IMR-90 (cell line): Measurements from ENCODE around the gene SLC16A9. TPM values are rescaled to one million over a fixed set of nuclear protein-coding genes. Genes with fewer than 3 reads are reported as not detected.

ENCODE experiments used
- ATAC-seq: fragments of 200-7000 bp; cut with Tn5 transposase; 2 replicates; pipeline ENCODE4 v1.9.1; 2020; ENCODE audit warnings: low read depth, mild to moderate bottlenecking, moderate library complexity
- BruUV-seq: library from RNA; stranded (reverse); fragments of 400-500 nt; replicated peaks from 2 replicates; lab custom pipeline; 2021; lab: Mats Ljungman, UMichigan
- CTCF ChIA-PET: fragments of 300-600 bp; formaldehyde crosslinking; extraction: SDS; loops from one replicate; lab custom pipeline; 2021; ENCODE audit warnings: antibody characterized with exemption; lab: Yijun Ruan, JAX
- POLR2A ChIA-PET: fragments of 300-600 bp; sonication (Branson Sonifier 250); formaldehyde crosslinking; loops from one replicate; lab custom pipeline; 2022; ENCODE audit warnings: antibody characterized with exemption; ENCODE audit not compliant: unreplicated experiment; lab: Charles Lee
- DNase-seq: peaks from one replicate; pipeline ENCODE4 v3.0.0; 2013
- H2AFZ ChIP-seq: replicated peaks from 2 replicates; pipeline ENCODE3; 2013; ENCODE audit warnings: low read length, mild to moderate bottlenecking; ENCODE audit not compliant: poor library complexity
- H2AK5ac ChIP-seq: 2 replicates; pipeline ENCODE4 v1.6.1; 2013; ENCODE audit warnings: low read depth, low read length, inconsistent platforms
- H2AK9ac ChIP-seq: replicated peaks from 2 replicates; pipeline ENCODE3; 2013; ENCODE audit warnings: mild to moderate bottlenecking, low read depth, low read length, moderate library complexity; ENCODE audit not compliant: poor library complexity
- H2BK120ac ChIP-seq: 2 replicates; pipeline ENCODE4 v1.6.1; 2013; ENCODE audit warnings: low read depth, low read length, inconsistent platforms
- H2BK15ac ChIP-seq: 3 replicates; pipeline ENCODE4 v1.6.1; 2013; ENCODE audit warnings: low read depth, low read length, inconsistent platforms
- H2BK20ac ChIP-seq: 2 replicates; pipeline ENCODE4 v1.6.1; 2013; ENCODE audit warnings: low read depth, mild to moderate bottlenecking, inconsistent platforms, low read length, moderate library complexity
- H2BK5ac ChIP-seq: 2 replicates; pipeline ENCODE4 v1.6.1; 2013; ENCODE audit warnings: mild to moderate bottlenecking, low read depth, low read length, inconsistent platforms; ENCODE audit not compliant: poor library complexity, severe bottlenecking
- H3K14ac ChIP-seq: replicated peaks from 2 replicates; pipeline ENCODE4 v1.6.1; 2013; ENCODE audit warnings: low read depth, low read length, inconsistent platforms
- H3K18ac ChIP-seq: 2 replicates; pipeline ENCODE4 v1.6.1; 2013; ENCODE audit warnings: low read depth, low read length, control low read depth
- H3K23ac ChIP-seq: 2 replicates; pipeline ENCODE4 v1.6.1; 2013; ENCODE audit warnings: low read depth, low read length, inconsistent platforms
- H3K27ac ChIP-seq: 2 replicates; pipeline ENCODE4 v1.5.1; 2013; ENCODE audit warnings: mild to moderate bottlenecking, control low read depth, low read length; ENCODE audit not compliant: insufficient read depth
- H3K27me3 ChIP-seq: 2 replicates; pipeline ENCODE4 v1.6.1; 2013; ENCODE audit warnings: low read length; ENCODE audit not compliant: control insufficient read depth, insufficient read depth
- H3K36me3 ChIP-seq: 2 replicates; pipeline ENCODE4 v1.6.1; 2013; ENCODE audit warnings: low read length, mixed read lengths; ENCODE audit not compliant: control insufficient read depth, insufficient read depth
- H3K4ac ChIP-seq: 2 replicates; pipeline ENCODE4 v1.6.1; 2013; ENCODE audit warnings: low read depth, low read length, inconsistent platforms
- H3K4me1 ChIP-seq: 2 replicates; pipeline ENCODE4 v1.6.1; 2013; ENCODE audit warnings: low read length, mixed read lengths; ENCODE audit not compliant: control insufficient read depth, insufficient read depth
- H3K4me2 ChIP-seq: 2 replicates; pipeline ENCODE4 v1.6.1; 2013; ENCODE audit warnings: low read depth, mild to moderate bottlenecking, control low read depth, low read length, moderate library complexity
- H3K4me3 ChIP-seq: 2 replicates; pipeline ENCODE4 v1.5.1; 2013; ENCODE audit warnings: low read depth, mild to moderate bottlenecking, control low read depth, low read length, moderate library complexity; ENCODE audit not compliant: insufficient read depth
- H3K56ac ChIP-seq: 2 replicates; pipeline ENCODE4 v1.6.1; 2013; ENCODE audit warnings: low read length, inconsistent platforms; ENCODE audit not compliant: insufficient read depth; ENCODE audit errors: extremely low read depth
- H3K79me1 ChIP-seq, 2 experiments: 2 replicates each; pipeline ENCODE4 v1.6.1; 2013; ENCODE audit warnings: low read length in 2 of 2, inconsistent platforms in 1 of 2, low read depth in 1 of 2
- H3K9ac ChIP-seq: 2 replicates; pipeline ENCODE4 v1.6.1; 2013; ENCODE audit warnings: low read depth, low read length, control low read depth
- H3K9me1 ChIP-seq: 2 replicates; pipeline ENCODE4 v1.6.1; 2013; ENCODE audit warnings: low read length, inconsistent platforms; ENCODE audit not compliant: insufficient read depth
- H3K9me3 ChIP-seq: 2 replicates; pipeline ENCODE4 v1.6.1; 2013; ENCODE audit warnings: low read length; ENCODE audit not compliant: control insufficient read depth, insufficient read depth
- H4K20me1 ChIP-seq: 2 replicates; pipeline ENCODE4 v1.6.1; 2013; ENCODE audit warnings: low read length, inconsistent platforms; ENCODE audit not compliant: insufficient read depth
- H4K5ac ChIP-seq: 2 replicates; pipeline ENCODE4 v1.6.1; 2013; ENCODE audit warnings: mild to moderate bottlenecking, low read depth, low read length, control low read depth
- H4K8ac ChIP-seq, 2 experiments: 2 replicates each; pipeline ENCODE4 v1.6.1; 2013; ENCODE audit warnings: low read depth in 2 of 2, low read length in 2 of 2, control low read depth in 1 of 2, inconsistent platforms in 1 of 2
- H4K91ac ChIP-seq: 2 replicates; pipeline ENCODE4 v1.6.1; 2013; ENCODE audit warnings: low read depth, low read length, inconsistent platforms; ENCODE audit not compliant: insufficient read depth
- BHLHE40 ChIP-seq: fragments of 150-350 bp; IDR thresholded peaks from 2 replicates; pipeline ENCODE4 v1.6.1; 2016; ENCODE audit warnings: mild to moderate bottlenecking, low read depth, low read length
- CHD1 ChIP-seq: IDR thresholded peaks from 2 replicates; pipeline ENCODE4 v1.6.1; 2012; ENCODE audit warnings: low read depth, low read length, improper control_type of control experiment
- MAZ ChIP-seq: IDR thresholded peaks from 2 replicates; pipeline ENCODE4 v1.6.1; 2012; ENCODE audit warnings: low read depth, mild to moderate bottlenecking, low read length, improper control_type of control experiment, moderate library complexity, borderline replicate concordance
- MXI1 ChIP-seq: IDR thresholded peaks from 2 replicates; pipeline ENCODE4 v1.6.1; 2012; ENCODE audit warnings: low read depth, mild to moderate bottlenecking, low read length, moderate library complexity, borderline replicate concordance
- NFE2L2 ChIP-seq: fragments of 150-350 bp; IDR thresholded peaks from 2 replicates; pipeline ENCODE4 v1.6.1; 2016; ENCODE audit warnings: low read depth, mild to moderate bottlenecking, low read length
- POLR2A ChIP-seq: IDR thresholded peaks from 2 replicates; pipeline ENCODE4 v1.6.1; 2012; ENCODE audit warnings: mild to moderate bottlenecking, low read depth, low read length
- RAD21 ChIP-seq: IDR thresholded peaks from 2 replicates; pipeline ENCODE4 v1.6.1; 2012; ENCODE audit warnings: low read length, improper control_type of control experiment
- RCOR1 ChIP-seq: IDR thresholded peaks from 2 replicates; pipeline ENCODE4 v1.6.1; 2012; ENCODE audit warnings: mild to moderate bottlenecking, low read length, improper control_type of control experiment; ENCODE audit not compliant: insufficient replicate concordance
- RFX5 ChIP-seq: IDR thresholded peaks from 2 replicates; pipeline ENCODE4 v1.8.0; 2012; ENCODE audit warnings: low read depth, mild to moderate bottlenecking, low read length, moderate library complexity
- WGBS, 2 experiments: methylation state at CpG; one replicate each; pipeline versions ENCODE4 v1.1.5 to v1.1.7; 2013; ENCODE audit warnings: missing lambda C conversion rate in 2 of 2; ENCODE audit not compliant: insufficient read length in 1 of 2; ENCODE audit errors: extremely low coverage in 2 of 2; 5-methylcytosine and 5-hydroxymethylcytosine counted together
- dilution Hi-C: fragments of 300-500 bp; cut with HindIII; formaldehyde crosslinking; loops from one replicate; pipeline ENCODE4 v1.14.3; 2018; ENCODE audit warnings: low sequenced_read_pairs; ENCODE audit not compliant: unreplicated experiment
- in situ Hi-C: fragments of 300-500 bp; cut with MboI; formaldehyde crosslinking; loops from 3 replicates; pipeline ENCODE4 v1.14.3; 2019; ENCODE audit warnings: low sequenced_read_pairs, inconsistent platforms, mixed read lengths
- intact Hi-C: fragments of 100-400 bp; cut with micrococcal nuclease; formaldehyde crosslinking; loops from 2 replicates; pipeline ENCODE4 v1.10.0; 2022
- polyA plus RNA-seq, 3 experiments: library from polyadenylated mRNA; depleted of rRNA; stranded (reverse); fragments of >200 nt; gene quantifications; 2 replicates each; pipeline ENCODE4 v1.2.3, GENCODE V29; 2012; ENCODE audit warnings: low replicate concordance in 1 of 3
- total RNA-seq: library from RNA; depleted of rRNA; stranded (reverse); fragments of >200 nt; gene quantifications from 2 replicates; pipeline ENCODE4 v1.2.3, GENCODE V29; 2012
- TF ChIP-seq, protein P1 (sequence below): fragments of 150-350 bp; IDR thresholded peaks from 2 replicates; pipeline ENCODE4 v1.6.1; 2016; ENCODE audit warnings: low read depth, mild to moderate bottlenecking, low read length, moderate library complexity, borderline replicate concordance

SLC16A9 gene
- total and polyA plus RNA-seq, 2 of the 4 experiments (the other 2 are of a cell fraction), result 0.18 to 0.26 TPM

DNA sequence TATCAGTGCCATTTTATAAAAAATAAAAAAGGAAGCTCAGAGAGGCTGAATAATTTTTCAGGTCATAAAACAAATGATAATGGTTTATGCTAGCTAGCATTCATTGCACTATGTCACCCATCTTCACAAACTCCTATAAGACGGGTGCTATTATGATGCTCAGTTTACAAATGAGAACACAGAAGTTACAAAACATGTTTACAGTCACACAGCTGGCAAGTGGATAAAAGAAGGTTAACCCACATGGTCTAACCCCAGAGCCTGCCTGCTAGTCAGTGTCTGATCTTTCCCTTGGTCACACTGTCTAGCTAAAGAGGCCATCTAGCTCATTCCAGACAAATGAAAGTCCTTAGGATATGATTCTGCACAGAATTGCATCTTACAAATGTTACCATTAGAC is 39.4 kb downstream of the SLC16A9 start:
- no peak overlapping the region for H2BK20ac ChIP-seq
- no peak overlapping the region for H2AK5ac ChIP-seq
- H3K9me1 ChIP-seq, result no peaks in the 10 kb centered on the region
- dilution Hi-C loops, result no loop called here
- no peak overlapping the region for H2BK5ac ChIP-seq
- no peaks in the 10 kb centered on the region for H3K27me3 ChIP-seq
- H2AFZ ChIP-seq, result no peak overlapping the region
- no peak overlapping the region for H3K18ac ChIP-seq
- POLR2A ChIA-PET, result no interaction called here
- H3K4me2 ChIP-seq, result no peak overlapping the region
- H2AK9ac ChIP-seq, result no peak overlapping the region
- H4K20me1 ChIP-seq, result no peaks in the 10 kb centered on the region
- no peak overlapping the region for H4K91ac ChIP-seq
- no peaks in the 10 kb centered on the region for H3K36me3 ChIP-seq
- H4K8ac ChIP-seq, result no peak overlapping the region
- H3K9ac ChIP-seq, result no peak overlapping the region
- no peak overlapping the region for H2BK15ac ChIP-seq
- no peak overlapping the region for H3K56ac ChIP-seq
- no peak overlapping the region for H3K4ac ChIP-seq
- no peaks in the 10 kb centered on the region for H3K79me1 ChIP-seq
- no peak overlapping the region for H3K14ac ChIP-seq
- BruUV-seq, result no TSS peak
- WGBS, 2 experiments, result no CpG with 5 or more reads among the region's 1 CpG
- H3K4me1 ChIP-seq, result no peaks in the 10 kb centered on the region
- no peak overlapping the region for H2BK120ac ChIP-seq
- no peak overlapping the region for H4K5ac ChIP-seq
- H3K27ac ChIP-seq, result no peak overlapping the region
- ATAC-seq, result no peak
- TF ChIP-seq, protein P1, sequence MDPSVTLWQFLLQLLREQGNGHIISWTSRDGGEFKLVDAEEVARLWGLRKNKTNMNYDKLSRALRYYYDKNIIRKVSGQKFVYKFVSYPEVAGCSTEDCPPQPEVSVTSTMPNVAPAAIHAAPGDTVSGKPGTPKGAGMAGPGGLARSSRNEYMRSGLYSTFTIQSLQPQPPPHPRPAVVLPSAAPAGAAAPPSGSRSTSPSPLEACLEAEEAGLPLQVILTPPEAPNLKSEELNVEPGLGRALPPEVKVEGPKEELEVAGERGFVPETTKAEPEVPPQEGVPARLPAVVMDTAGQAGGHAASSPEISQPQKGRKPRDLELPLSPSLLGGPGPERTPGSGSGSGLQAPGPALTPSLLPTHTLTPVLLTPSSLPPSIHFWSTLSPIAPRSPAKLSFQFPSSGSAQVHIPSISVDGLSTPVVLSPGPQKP, result no peak
- TF ChIP-seq RFX5, result no peak
- TF ChIP-seq RAD21, result no peak
- no peak for TF ChIP-seq MAZ
- no peak for TF ChIP-seq NFE2L2
- TF ChIP-seq POLR2A, result no peak
- no peak for TF ChIP-seq BHLHE40
- no peak for TF ChIP-seq RCOR1
- no peak for TF ChIP-seq CHD1
- no peak for TF ChIP-seq MXI1
- intact Hi-C loops, result no loop called here
- CTCF ChIA-PET, result no interaction called here
- no peak for DNase-seq
- H3K23ac ChIP-seq, result no peak overlapping the region
- in situ Hi-C loops, result no loop called here
- H3K9me3 ChIP-seq, result no peaks in the 10 kb centered on the region
- H3K4me3 ChIP-seq, result no peak overlapping the region
